Subcutaneous adipose tissue (tissue), 4 donors: ENCODE measurements around the gene OGN. TPM values are rescaled to one million over a fixed set of nuclear protein-coding genes. Genes with fewer than 3 reads are reported as not detected.

ENCODE experiments used
- CTCF ChIP-seq: fragments of 450-650 bp; IDR thresholded peaks from one replicate; pipeline ENCODE4 v1.5.1; 2016; ENCODE audit warnings: low read depth, mild to moderate bottlenecking, control low read depth, antibody characterized with exemption, moderate library complexity
- total RNA-seq, 4 donors: library from RNA; depleted of rRNA; stranded (reverse); fragments of >200 nt; gene quantifications; one replicate each; pipeline ENCODE4 v1.1.0, GENCODE V29; 2016

OGN gene
- total RNA-seq, 4 donors from 2014 or later, result 1.3 to 25.8 (median 13.3) TPM

GRCh38 chr9:92385001-92385400 lies 19.4 kb downstream of the OGN start:
- TF ChIP-seq CTCF, result no peak

- no peak for TF ChIP-seq CTCF
Measured at GRCh38 chr9:92384375-92384774, 20.0 kb downstream of the OGN start.

- TF ChIP-seq CTCF, result no peak
Measured at GRCh38 chr9:92381775-92382174, 22.6 kb downstream of the OGN start.

GRCh38 chr9:92380603-92381002 lies 23.8 kb downstream of the OGN start:
- TF ChIP-seq CTCF, result no peak

DNA sequence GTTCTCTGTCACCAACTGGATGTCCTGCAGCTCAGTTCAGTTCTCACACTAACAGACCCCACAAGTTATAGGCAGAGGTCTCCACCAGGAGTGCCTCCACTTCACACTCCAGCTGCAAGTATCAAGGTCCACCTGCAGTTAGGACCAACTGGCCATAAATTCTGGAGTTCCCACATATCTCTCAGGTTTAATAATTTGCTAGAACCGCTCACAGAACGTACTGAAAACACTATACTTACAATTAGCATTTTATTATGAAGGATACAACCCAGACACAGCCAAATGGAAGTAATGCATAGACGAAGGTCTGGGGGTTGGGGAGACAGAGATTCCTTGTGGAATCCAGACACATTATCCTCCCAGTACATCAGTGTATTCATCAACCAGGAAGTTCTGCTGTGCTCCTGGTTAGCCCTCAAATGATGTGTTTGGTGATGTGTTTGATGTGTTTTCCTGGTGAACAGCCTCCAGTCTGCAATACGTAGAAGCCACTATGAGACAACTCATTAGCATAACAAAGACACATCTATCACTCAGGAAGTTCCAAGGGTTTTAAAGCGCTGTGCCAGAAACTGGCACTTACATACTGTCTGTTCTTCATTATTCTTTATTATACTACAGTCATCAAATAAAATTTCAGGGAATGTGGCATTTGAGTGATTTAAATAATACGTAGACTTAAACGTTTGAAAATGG lies 25.4 kb downstream of the OGN start:
- TF ChIP-seq CTCF, result no peak

- TF ChIP-seq CTCF, result no peak
Measured at GRCh38 chr9:92377876-92378275, 26.5 kb downstream of the OGN start.

DNA sequence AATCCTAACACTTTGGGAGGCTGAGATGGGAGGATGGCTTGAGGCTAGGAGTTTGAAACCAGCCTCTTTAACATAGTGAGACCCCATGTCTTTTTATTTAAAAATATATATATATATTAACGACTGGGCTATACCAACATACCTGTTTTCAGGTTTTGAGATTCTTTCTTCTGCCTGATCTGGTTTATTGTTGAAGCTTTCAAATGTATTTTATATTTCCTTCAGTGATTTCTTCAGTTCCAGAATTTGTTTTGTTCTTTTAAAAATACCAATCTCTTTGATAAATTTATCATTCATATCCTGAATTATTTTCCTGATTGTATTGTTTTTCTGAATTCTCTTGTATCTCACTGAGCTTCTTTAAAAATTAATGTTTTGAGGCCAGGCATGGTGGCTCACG lies 31.2 kb downstream of the OGN start:
- no peak for TF ChIP-seq CTCF
